Regular cardiac myocyte (primary cell): ENCODE measurements around the gene HOXB7. TPM values are rescaled to one million over a fixed set of nuclear protein-coding genes. Genes with fewer than 3 reads are reported as not detected.

Experiments
- total RNA-seq: library from RNA; depleted of rRNA; stranded (reverse); fragments of >200 nt; gene quantifications from 2 replicates; pipeline ENCODE4 v1.2.3, GENCODE V29; 2014

HOXB7 gene
- total RNA-seq, result 0.28 and 0.38 TPM in 2 replicates

DNA sequence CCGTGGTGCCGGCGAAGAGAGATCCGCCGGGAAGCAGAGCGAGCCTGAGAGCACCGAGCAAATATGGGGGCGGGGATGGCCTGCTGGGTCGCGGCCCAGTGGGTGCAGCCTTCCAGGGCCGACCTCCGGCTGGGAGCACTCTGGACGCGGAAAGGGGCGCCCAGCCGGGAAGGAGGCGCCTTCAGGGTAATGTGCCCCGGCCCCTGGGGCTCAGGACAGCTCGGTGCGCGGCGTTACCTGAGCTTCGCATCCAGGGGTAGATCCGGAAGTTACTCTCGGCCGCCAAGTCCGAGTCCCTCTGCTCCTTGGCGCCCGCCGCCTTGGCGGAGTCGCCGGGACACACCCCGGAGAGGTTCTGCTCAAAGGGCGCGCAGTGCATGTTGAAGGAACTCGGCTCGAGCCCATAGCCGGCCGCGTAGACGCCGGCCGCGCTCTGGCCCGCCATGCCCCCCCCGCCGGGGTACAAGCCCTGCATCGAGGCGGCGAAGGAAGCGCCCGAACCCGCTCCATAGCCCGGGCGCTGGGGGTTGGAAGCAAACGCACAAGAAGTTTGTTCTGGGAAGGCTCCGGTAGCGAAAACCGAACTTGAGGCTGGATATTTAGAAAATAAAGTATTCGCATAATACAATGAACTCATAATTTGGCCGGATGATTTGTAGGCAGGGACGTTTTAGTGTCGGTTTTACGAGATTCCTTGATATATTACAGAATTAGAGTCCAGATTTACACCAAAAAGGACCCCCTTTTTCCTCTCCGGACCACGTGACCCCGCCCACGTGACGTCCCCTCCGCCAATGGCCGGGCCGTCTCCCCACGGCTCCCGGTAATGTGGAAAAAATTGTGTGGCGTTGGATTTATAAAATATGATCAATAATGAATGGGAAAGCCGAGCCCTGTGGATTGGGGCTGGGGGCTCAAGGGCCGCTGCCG, at the start of gene HOXB7:
HOXB7 (minus strand) TSS at position 736 of the 930 bp plus-strand sequence; CDS start at position 637, 99 bp downstream.

DNA sequence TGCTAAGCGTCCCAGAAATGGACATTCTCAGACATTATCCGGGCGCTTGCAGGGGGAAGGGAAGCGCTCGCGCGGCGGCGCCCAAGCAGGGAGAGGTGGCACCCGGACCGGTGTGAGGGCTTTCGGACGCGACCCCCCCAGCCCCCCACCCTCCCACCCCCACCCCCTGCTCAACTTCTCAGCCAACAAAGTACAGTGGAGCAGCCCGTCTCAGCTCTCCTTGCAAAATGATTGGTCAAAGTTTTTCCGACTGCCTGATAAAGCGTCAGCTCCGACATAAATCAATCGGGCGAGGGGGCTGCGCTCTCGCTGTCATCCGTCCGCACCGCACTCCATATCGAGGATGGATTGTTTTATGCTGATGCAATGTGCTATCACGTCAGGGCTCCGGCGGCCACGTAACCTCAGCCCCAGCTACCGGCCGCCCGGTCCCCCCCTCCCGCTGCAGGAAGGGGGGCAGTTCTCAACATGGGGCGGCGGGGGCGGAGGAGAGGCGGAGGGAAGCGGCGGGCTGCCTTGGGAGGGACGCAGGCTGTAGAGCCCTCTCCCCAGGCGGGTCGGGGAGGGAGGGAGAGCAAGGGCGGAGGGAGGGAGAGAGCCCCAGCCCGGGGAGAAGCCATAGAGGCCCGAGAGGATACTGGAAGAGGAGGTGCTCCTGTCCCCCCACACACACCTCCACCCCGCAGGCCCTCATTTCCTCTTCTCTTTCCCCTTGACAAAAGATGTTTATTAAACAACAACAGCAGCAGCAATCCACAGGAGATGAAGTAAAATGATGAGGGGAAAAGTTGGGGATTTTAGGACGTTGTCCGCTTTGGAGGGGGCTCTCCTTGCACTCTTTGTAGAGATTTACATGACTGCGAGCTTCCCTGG, 15.7 kb upstream of the HOXB7 start, which contains the start of gene HOXB9:
HOXB9 (minus strand) TSS at position 114 of the 873 bp plus-strand sequence; CDS start at position 25, 89 bp downstream.

DNA sequence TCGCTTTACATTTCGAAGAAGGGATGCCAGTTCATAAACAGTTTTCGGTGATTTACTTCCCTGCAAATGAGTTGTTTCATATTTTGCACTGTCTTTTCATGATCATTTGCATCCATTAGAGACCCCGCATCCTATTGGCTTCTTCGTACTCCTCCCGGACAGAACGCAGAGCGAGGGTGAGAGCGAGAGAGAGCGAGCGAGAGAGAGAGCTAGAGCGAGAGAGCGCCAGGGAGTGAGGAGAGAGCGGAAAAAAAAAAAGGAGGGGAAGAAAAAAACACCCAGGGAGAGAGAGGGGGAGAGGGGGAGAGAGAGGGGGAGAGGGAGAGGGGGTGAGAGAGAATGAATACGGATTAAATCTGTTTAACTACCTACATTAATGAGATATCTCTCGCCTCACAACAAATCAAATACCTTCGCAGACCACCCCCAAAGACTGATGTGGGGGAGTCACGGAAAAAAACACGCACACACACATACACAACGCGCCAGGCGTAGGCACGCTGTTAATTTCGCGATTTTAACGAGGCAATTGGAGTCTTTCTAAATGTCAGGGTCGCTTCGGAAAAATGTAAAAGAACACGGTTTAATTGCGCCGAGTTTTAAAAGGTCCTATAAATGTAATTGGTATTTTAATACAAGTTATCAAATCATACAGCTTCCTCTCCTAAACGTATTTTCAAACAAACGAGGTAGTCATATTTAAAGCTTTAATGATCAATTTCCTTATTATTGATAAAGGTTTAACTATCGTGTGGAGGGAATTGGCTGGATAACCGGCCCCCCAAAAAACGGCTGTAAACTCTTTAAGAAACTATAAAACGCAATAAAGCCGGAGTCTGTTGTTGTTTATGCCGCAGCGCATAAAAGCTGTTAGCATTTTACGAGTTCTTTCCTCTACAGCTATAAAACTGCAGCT, 4.5 kb upstream of the HOXB7 start, which contains the start of gene HOXB8:
HOXB8 (minus strand) TSS at position 246 of the 916 bp plus-strand sequence. CDS start 588 bp downstream, outside the sequence.

DNA sequence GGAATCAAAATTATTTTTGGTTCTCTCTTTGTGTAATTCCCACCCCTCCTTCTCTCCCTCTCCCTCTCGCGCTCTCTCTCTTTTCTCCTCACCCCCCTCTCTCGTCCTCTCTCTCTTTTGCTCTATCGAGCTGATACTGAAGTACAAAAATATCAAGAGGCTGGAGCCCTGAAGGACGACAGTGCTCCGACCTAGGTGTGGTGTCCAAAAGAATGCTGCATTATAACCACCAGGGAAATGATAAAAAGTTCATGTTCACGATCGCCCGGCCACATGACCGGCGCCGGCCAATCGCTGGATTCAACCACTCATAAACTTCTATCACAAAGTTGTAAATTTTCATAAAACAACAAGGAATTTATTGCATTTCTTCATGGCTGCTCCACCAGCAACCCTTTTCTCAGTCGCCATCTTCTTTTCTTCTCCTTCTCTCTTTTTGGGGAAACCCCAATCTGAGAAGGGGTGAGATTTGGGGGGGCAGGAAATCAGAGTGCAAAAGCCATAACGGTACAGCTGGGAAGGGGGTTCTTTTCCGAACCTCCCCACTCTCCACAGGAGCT, 6.0 kb downstream of the HOXB7 start, which contains the start of gene HOXB6:
HOXB6 (minus strand) TSS at position 217 of the 560 bp plus-strand sequence. CDS start 6,836 bp downstream, outside the sequence.

DNA sequence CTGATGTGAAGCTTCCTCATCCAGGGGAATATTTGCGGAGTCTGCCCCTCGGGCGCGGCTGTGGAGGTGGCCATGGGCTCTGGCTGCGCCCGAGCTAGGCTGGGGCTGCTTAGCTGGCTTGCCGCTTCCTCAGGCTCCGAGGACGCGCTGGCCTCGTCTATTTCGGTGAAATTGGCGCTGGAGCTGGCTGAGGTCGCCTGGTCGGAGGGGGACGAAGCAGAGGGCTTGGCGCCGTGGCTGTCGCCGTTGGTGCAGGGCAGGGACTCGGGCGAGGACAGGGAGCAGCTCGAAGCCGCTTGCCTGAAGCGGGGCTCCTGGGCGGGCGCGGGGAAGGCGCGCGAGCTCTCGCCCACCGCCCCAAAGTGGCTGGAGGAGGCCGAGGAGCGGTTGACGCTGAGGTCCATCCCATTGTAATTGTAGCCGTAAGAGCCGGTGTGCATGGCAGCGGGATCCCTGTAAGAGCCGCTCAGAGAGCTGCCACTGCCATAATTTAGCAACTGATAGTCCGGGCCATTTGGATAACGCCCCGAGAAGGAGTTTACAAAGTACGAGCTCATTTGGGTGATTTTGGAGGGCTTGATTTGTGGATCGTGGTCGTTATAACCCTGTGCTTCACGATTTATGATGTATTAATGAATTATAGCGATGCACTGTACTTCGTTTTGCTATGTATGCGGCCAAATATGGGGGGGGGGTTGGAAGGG, 17.5 kb downstream of the HOXB7 start, which contains the start of gene HOXB5:
HOXB5 (minus strand) TSS at position 654 of the 704 bp plus-strand sequence; CDS start at position 557, 97 bp downstream.

DNA sequence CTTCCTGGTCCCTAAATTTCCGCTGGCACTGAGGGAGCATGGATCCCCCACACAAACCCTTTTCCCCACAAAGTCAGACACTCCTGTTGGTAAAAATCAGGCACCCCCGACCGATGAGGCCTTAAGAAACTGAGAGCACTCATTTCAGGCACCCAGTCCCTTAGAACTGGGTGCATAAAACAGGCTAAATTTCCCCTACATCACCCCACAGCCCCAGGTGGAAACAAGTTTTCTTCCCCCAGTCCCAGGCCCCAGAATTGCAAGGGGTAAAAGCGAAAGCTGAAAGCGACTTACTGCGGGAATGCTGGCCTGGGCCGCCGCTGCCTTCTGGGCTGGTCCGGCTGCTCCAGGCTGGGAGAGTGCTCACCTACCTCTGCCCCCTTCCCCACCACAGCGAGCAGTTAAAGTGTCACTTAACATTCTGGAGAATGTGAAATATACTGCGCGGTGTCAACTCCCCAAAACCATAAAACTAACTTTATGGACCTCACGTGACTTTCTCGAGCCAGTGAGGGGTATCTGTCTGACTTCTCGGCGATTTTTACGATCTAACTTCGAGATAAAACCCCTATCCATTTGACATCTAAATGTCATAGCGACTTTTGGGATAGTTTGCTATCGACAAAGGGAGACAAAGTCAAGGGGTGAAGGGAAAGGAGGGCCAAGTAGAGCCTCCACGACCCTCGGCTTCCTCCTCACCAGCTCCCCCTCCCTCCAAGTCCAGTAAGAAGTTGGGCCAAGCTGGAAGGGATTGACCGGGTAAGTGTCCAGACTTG, 20.8 kb downstream of the HOXB7 start, which contains the start of gene HOXB3:
HOXB3 (minus strand) TSS at position 411 of the 776 bp plus-strand sequence. CDS start 37,767 bp downstream, outside the sequence.

DNA sequence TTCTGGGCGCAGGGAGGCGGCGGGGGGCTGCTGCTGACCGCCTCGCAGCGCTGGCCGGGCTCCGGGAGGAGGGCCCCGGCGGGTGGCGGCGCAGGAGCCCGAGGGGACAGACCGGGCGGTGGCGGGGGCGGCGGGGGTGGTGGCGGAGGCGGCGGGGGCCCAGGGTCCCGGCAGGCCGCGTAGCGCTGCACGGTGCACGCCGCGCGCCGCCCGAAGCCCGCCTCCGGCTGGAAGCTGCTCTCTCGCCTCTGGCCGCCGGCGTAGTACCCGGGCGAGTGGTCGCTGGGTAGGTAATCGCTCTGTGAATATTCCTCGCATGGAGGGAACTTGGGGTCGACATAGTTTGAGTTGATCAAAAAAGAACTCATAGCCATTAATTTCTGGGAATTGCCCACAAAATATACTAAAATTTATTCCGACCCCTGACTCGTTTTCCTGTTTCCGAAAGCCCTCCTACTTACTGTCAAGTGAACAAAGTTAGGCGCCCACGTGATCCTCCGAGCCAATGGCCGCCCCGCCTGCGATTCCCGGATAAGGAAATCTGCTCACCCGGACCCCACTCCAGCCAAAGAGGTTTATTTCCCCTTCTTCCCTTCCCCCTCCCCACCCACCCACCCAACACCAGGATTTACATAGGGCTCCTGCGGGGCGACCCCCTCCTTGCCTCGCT, 32.7 kb downstream of the HOXB7 start, which contains the start of gene HOXB4:
HOXB4 (minus strand) TSS at position 405 of the 670 bp plus-strand sequence; CDS start at position 374, 31 bp downstream.

Other genes starting within 250 kb of the HOXB7 start
- 0.56 TPM in 1 of 2 replicates, not detected in the other for gene SKAP1, start 180.8 kb downstream of the HOXB7 start, total RNA-seq
- 0.19 TPM in 1 of 2 replicates, not detected in the other for gene HOXB1, start 80.0 kb downstream of the HOXB7 start, total RNA-seq
- 3.1 and 6.5 TPM in 2 replicates for gene HOXB2, start 65.9 kb downstream of the HOXB7 start, total RNA-seq
- 0.85 and 0.96 TPM in 2 replicates for gene HOXB4, start 32.7 kb downstream of the HOXB7 start, total RNA-seq
- gene HOXB3, start 20.8 kb downstream of the HOXB7 start, total RNA-seq, result 0.85 and 3.5 TPM in 2 replicates
- gene HOXB5, start 17.2 kb downstream of the HOXB7 start, total RNA-seq, result under 0.01 TPM in 1 of 2 replicates, not detected in the other
- gene HOXB6, start 6.0 kb downstream of the HOXB7 start, total RNA-seq, result 0.28 and 0.38 TPM in 2 replicates
- gene HOXB8, start 4.3 kb upstream of the HOXB7 start, total RNA-seq, result under 0.01 TPM in 2 replicates
- gene HOXB9, start 15.3 kb upstream of the HOXB7 start, total RNA-seq, result under 0.01 and 0.19 TPM in 2 replicates
- gene PRAC1, start 111.5 kb upstream of the HOXB7 start, total RNA-seq, result not detected in 2 replicates
- not detected in 2 replicates for gene PRAC2, start 112.2 kb upstream of the HOXB7 start, total RNA-seq
- gene HOXB13, start 117.7 kb upstream of the HOXB7 start, total RNA-seq, result not detected in 2 replicates
- gene TTLL6, start 206.2 kb upstream of the HOXB7 start, total RNA-seq, result under 0.01 TPM in 1 of 2 replicates, not detected in the other
- gene CALCOCO2, start 220.0 kb upstream of the HOXB7 start, total RNA-seq, result 36.6 and 42.6 TPM in 2 replicates